ENCODE results near the gene MSH6. TPM values are rescaled to one million over a fixed set of nuclear protein-coding genes. Genes with fewer than 3 reads are reported as not detected.

Gene MSH6
- total and polyA plus RNA-seq, 8 donors: 4.3 to 30.9 (median 23.3) TPM

GRCh38 chr2:47747878-47748277, 35.1 kb upstream of the MSH6 start:
- TF ChIP-seq CTCF (IDR thresholded peaks at IDR 0.05): no peak
- 78 to 86% methylated on average over 4 of the region's 4 CpGs for WGBS, 2 donors
- H3K36me3 ChIP-seq: no peaks in the 10 kb centered on the region

GRCh38 chr2:47751856-47752414, 31.0 kb upstream of the MSH6 start:
- H3K9me3 ChIP-seq: no peaks in the 10 kb centered on the region
- 64 to 65% methylated on average over 10 of the region's 10 CpGs for WGBS, 2 donors
- no peak for DNase-seq
- no peak for ATAC-seq
- no peaks in the 10 kb centered on the region for H3K4me1 ChIP-seq
- H3K4me3 ChIP-seq: no peak overlapping the region
- no peak for FAIRE-seq
- intact Hi-C loops (cut with DNase I): no loop called here
- no peaks in the 10 kb centered on the region for H3K27me3 ChIP-seq
- TF ChIP-seq CTCF (IDR thresholded peaks at IDR 0.05): no peak
- no peak overlapping the region for H3K27ac ChIP-seq
- H3K36me3 ChIP-seq: no peaks in the 10 kb centered on the region

More at GRCh38 chr2:47747878-47748277, 35.1 kb upstream of the MSH6 start:
- no peaks in the 10 kb centered on the region for H3K9me3 ChIP-seq
- no peak overlapping the region for H3K4me3 ChIP-seq
- no peak overlapping the region for H3K27ac ChIP-seq
- intact Hi-C loops (cut with DNase I): no loop called here
- ATAC-seq: no peak
- H3K4me1 ChIP-seq: no peaks in the 10 kb centered on the region
- DNase-seq: no peak
- no peak for FAIRE-seq
- no peaks in the 10 kb centered on the region for H3K27me3 ChIP-seq

GRCh38 chr2:47767497-47767844, 15.5 kb upstream of the MSH6 start:
- Histone ChIP-seq H3K36me3 (no peaks in the 10 kb centered on the region), H3K4me1 (no peaks in the 10 kb centered on the region), H3K27me3 (no peaks in the 10 kb centered on the region), H3K27ac (no peak overlapping the region), H3K9me3 (no peaks in the 10 kb centered on the region), H3K4me3 (no peak overlapping the region)
- ATAC-seq (no peak), FAIRE-seq (no peak), DNase-seq (no peak)
- intact Hi-C loops (cut with DNase I): loop anchor here in 2 of 3 donors (5.0 to 10.0 kb wide), 2 partner anchors 330 to 433 kb away; no protein-coding TSS in a partner anchor
- TF ChIP-seq CTCF (IDR thresholded peaks at IDR 0.05): no peak
- 30 to 38% methylated on average over 3 of the region's 3 CpGs for WGBS, 2 donors

- Histone ChIP-seq H3K27me3 (no peaks in the 10 kb centered on the region), H3K9me3 (no peaks in the 10 kb centered on the region), H3K27ac (no peak overlapping the region), H3K4me1 (no peaks in the 10 kb centered on the region), H3K36me3 (no peaks in the 10 kb centered on the region), H3K4me3 (no peak overlapping the region)
- TF ChIP-seq CTCF (IDR thresholded peaks at IDR 0.05): peak; percentile 97 to 99 (median 98)
- intact Hi-C loops (cut with DNase I): loop anchor here in 2 of 3 donors (5.0 to 10.0 kb wide), 2 partner anchors 331 to 433 kb away; no protein-coding TSS in a partner anchor
- 25 to 29% methylated on average over 28 of the region's 28 CpGs for WGBS, 2 donors
- no peak for FAIRE-seq
- peak; percentile 84 to 99 (median 96) for ATAC-seq
- peak; percentile 37 to 95 (median 76) for DNase-seq
Measured at GRCh38 chr2:47767880-47768609, 14.9 kb upstream of the MSH6 start.

- no peak for DNase-seq
- ATAC-seq: no peak
- no peak for FAIRE-seq
Measured at GRCh38 chr2:47769318-47769717, 13.6 kb upstream of the MSH6 start.

More at GRCh38 chr2:47769318-47769717, 13.6 kb upstream of the MSH6 start:
- Histone ChIP-seq H3K9me3 (no peaks in the 10 kb centered on the region), H3K4me3 (no peak overlapping the region), H3K27me3 (no peaks in the 10 kb centered on the region), H3K4me1 (no peaks in the 10 kb centered on the region), H3K36me3 (no peaks in the 10 kb centered on the region), H3K27ac (no peak overlapping the region)
- TF ChIP-seq CTCF (IDR thresholded peaks at IDR 0.05): no peak
- intact Hi-C loops (cut with DNase I): loop anchor here in 2 of 3 donors (5.0 to 10.0 kb wide), 2 partner anchors 332 to 435 kb away; no protein-coding TSS in a partner anchor
- 88 to 91% methylated on average over 9 of the region's 9 CpGs for WGBS, 2 donors
